ENCODE data around the gene CEBPZOS. TPM values are rescaled to one million over a fixed set of nuclear protein-coding genes. Genes with fewer than 3 reads are reported as not detected.
A peak's percentile ranks its signal among the peaks of the same experiment; 100 is the strongest.

Gene CEBPZOS
- total RNA-seq, 2 experiments from 2014 or later, result 29.3 to 33.2 TPM

DNA sequence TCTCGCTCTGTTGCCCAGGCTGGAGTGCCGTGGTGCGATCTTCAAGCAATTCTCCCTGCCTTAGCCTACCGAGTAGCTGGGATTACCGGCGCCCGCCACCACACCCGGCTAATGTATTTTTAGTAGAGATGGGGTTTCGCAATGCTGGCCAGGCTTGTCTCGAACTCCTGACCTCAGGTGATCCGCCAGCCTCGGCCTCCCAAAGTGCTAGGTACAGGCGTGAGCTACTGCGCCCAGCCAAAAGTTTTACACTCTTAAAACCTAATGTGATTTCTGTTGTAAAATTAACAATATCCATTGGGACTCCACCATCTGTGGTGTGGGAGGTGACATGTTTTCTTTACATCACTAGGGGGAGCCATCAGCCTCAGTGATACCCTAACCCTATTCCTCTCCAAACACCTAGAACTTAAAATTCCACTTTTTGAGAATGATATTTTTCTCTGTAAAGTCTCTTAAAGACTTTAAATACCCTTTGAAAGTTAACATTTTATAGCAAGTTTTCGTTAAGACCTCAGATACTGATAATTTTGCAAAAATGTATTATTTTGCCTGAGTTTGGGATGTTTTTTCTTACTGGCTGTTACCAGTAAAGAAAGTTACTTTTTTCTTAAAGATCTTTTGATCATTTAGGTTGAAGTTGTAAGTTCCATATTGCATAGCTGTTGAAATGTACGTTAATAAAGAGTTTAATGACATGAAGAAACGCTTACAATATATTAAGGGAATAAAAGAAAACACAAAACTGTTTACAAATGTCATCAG lies 27.9 kb upstream of the CEBPZOS start:
- peaks cover 2% of the 10 kb centered on the region for H3K4me1 Mint-ChIP-seq (ENCODE audit: low read depth)
- ChIA-PET CTCF (interaction anchor here (0.6 to 2.2 kb wide), 23 partner anchors 9 to 709 kb away, joined by 3 to 8 read pairs (median 4); partner anchors contain the start of gene EIF2AK2), POLR2A (no interaction called here)
- no peak overlapping the region for H3K4me3 Mint-ChIP-seq
- H3K9me3 Mint-ChIP-seq, result peaks cover 12% of the 10 kb centered on the region
- peaks cover 6% of the 10 kb centered on the region for H3K36me3 Mint-ChIP-seq
- intact Hi-C loops (cut with micrococcal nuclease), result loop anchor here (2.0 to 10.0 kb wide), 4 partner anchors 28 to 369 kb away; partner anchors contain the start of gene CEBPZOS
- DNase-seq, result peak; percentile 41
- no peak overlapping the region for H3K27ac Mint-ChIP-seq
- no peaks in the 10 kb centered on the region for H3K27me3 Mint-ChIP-seq

GRCh38 chr2:37171624-37171950 lies 24.7 kb upstream of the CEBPZOS start:
- no peak for DNase-seq
- no peaks in the 10 kb centered on the region for H3K36me3 Mint-ChIP-seq
- CTCF ChIA-PET, result interaction anchor here (0.9 kb wide), 1 partner anchor 224 kb away, joined by 5 read pairs; no protein-coding TSS in a partner anchor
- peaks cover 2% of the 10 kb centered on the region for H3K4me1 Mint-ChIP-seq (ENCODE audit: low read depth)
- no peaks in the 10 kb centered on the region for H3K27me3 Mint-ChIP-seq
- POLR2A ChIA-PET, result no interaction called here
- no peak overlapping the region for H3K27ac Mint-ChIP-seq
- intact Hi-C loops (cut with micrococcal nuclease), result no loop called here
- H3K9me3 Mint-ChIP-seq, result no peaks in the 10 kb centered on the region
- no peak overlapping the region for H3K4me3 Mint-ChIP-seq

DNA sequence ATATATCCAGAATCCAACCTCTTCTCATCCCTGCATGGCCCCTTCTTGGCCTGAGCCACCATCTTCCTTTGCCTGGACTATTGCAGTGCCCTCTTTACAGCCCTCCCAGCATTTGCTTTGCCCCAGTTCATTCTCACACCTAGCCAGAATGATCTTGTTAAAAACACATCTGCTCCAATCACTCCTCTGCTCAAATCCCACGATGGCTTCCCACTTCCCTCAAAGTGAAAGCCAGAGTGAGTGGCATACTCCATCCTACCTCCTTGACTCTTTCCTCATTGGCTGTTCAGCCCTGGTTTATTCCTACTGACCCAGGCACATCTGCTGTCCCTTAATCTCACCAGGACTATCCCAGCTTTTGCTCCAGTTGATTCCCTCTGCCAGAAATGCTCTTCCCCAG lies 22.6 kb upstream of the CEBPZOS start:
- no peaks in the 10 kb centered on the region for H3K36me3 Mint-ChIP-seq
- intact Hi-C loops (cut with micrococcal nuclease), result no loop called here
- H3K4me3 Mint-ChIP-seq, result no peak overlapping the region
- no peak for DNase-seq
- ChIA-PET POLR2A (no interaction called here), CTCF (no interaction called here)
- H3K4me1 Mint-ChIP-seq (ENCODE audit: low read depth), result no peaks in the 10 kb centered on the region
- H3K9me3 Mint-ChIP-seq, result no peaks in the 10 kb centered on the region
- H3K27me3 Mint-ChIP-seq, result no peaks in the 10 kb centered on the region
- H3K27ac Mint-ChIP-seq, result no peak overlapping the region

GRCh38 chr2:37180006-37180639 lies 16.2 kb upstream of the CEBPZOS start:
- Mint-ChIP-seq H3K4me1 (ENCODE audit: low read depth) (no peaks in the 10 kb centered on the region), H3K27ac (no peak overlapping the region), H3K27me3 (peaks cover 9% of the 10 kb centered on the region), H3K36me3 (no peaks in the 10 kb centered on the region), H3K9me3 (no peaks in the 10 kb centered on the region), H3K4me3 (no peak overlapping the region)
- ChIA-PET CTCF (interaction anchor here (0.6 kb wide), 1 partner anchor 22 kb away, joined by 5 read pairs; no protein-coding TSS in a partner anchor), POLR2A (interaction anchor here (0.8 kb wide), 1 partner anchor 38 kb away, joined by 3 read pairs; no protein-coding TSS in a partner anchor)
- intact Hi-C loops (cut with micrococcal nuclease), result no loop called here
- DNase-seq, result no peak

GRCh38 chr2:37180640-37181039 lies 15.7 kb upstream of the CEBPZOS start:
- POLR2A ChIA-PET, result interaction anchor here (0.8 kb wide), 1 partner anchor 38 kb away, joined by 3 read pairs; no protein-coding TSS in a partner anchor
- Mint-ChIP-seq H3K9me3 (no peaks in the 10 kb centered on the region), H3K27ac (no peak overlapping the region), H3K4me3 (no peak overlapping the region), H3K27me3 (peaks cover 9% of the 10 kb centered on the region), H3K4me1 (ENCODE audit: low read depth) (no peaks in the 10 kb centered on the region), H3K36me3 (no peaks in the 10 kb centered on the region)
- intact Hi-C loops (cut with micrococcal nuclease), result no loop called here
- CTCF ChIA-PET, result no interaction called here
- no peak for DNase-seq

- intact Hi-C loops (cut with micrococcal nuclease), result no loop called here
- ChIA-PET POLR2A (interaction anchor here (0.7 kb wide), 1 partner anchor 672 kb away, joined by 3 read pairs; no protein-coding TSS in a partner anchor), CTCF (interaction anchor here (1.0 kb wide), 1 partner anchor 14 kb away, joined by 5 read pairs; no protein-coding TSS in a partner anchor)
- Mint-ChIP-seq H3K27me3 (peaks cover 9% of the 10 kb centered on the region), H3K36me3 (no peaks in the 10 kb centered on the region), H3K4me1 (ENCODE audit: low read depth) (no peaks in the 10 kb centered on the region), H3K9me3 (no peaks in the 10 kb centered on the region), H3K27ac (no peak overlapping the region), H3K4me3 (no peak overlapping the region)
- no peak for DNase-seq
Measured at GRCh38 chr2:37181726-37182684, 14.3 kb upstream of the CEBPZOS start.

DNA sequence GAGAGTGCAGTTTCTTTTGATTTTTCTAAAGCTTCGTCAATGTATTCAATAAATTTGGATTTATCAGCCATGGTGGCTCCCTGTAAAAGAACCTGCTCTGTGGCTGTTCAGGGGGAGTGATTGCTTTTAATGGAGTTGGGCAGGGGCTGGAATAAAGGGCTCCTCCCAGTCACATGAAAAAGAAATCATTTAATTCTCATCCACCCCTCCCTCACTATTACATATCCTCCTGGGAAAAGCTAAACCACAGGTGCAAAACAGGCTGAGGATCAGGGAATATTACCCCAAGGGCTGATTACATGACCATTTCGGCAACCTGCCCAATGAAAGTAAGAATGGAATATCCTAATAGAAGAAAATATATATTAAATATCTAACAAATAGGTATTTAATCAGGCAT lies 7.7 kb upstream of the CEBPZOS start, which contains the start of gene SULT6B1:
Gene SULT6B1 (minus strand): TSS at position 101 of the 400 bp plus-strand sequence. CDS start 30 bp downstream, at position 71.
- Mint-ChIP-seq H3K9me3 (no peaks in the 10 kb centered on the region), H3K4me3 (no peak within 1 kb of the TSS), H3K4me1 (ENCODE audit: low read depth) (peaks cover 2% of the 10 kb centered on the region), H3K27ac (no peak within 1 kb of the TSS), H3K36me3 (no peaks in the 10 kb centered on the region), H3K27me3 (peaks cover 6% of the 10 kb centered on the region)
- intact Hi-C loops (cut with micrococcal nuclease), result loop anchor here (5.0 kb wide), 1 partner anchor 464 kb away; no protein-coding TSS in a partner anchor
- DNase-seq, result no peak
- CTCF ChIA-PET, result no interaction called here
- POLR2A ChIA-PET, result interaction anchor here (1.3 kb wide), 1 partner anchor 43 kb away, joined by 3 read pairs; the partner anchor contains the start of genes CEBPZ and NDUFAF7

- Mint-ChIP-seq H3K4me3 (no peak overlapping the region), H3K27me3 (peaks cover 6% of the 10 kb centered on the region), H3K36me3 (no peaks in the 10 kb centered on the region), H3K9me3 (no peaks in the 10 kb centered on the region), H3K27ac (no peak overlapping the region), H3K4me1 (ENCODE audit: low read depth) (peaks cover 2% of the 10 kb centered on the region)
- POLR2A ChIA-PET, result interaction anchor here (1.3 kb wide), 1 partner anchor 42 kb away, joined by 3 read pairs; the partner anchor contains the start of genes CEBPZ and NDUFAF7
- intact Hi-C loops (cut with micrococcal nuclease), result loop anchor here (5.0 kb wide), 1 partner anchor 463 kb away; no protein-coding TSS in a partner anchor
- DNase-seq, result peak; percentile 24
- CTCF ChIA-PET, result interaction anchor here (1.3 kb wide), 1 partner anchor 20 kb away, joined by 4 read pairs; no protein-coding TSS in a partner anchor
Measured at GRCh38 chr2:37189452-37190153, 6.7 kb upstream of the CEBPZOS start.

DNA sequence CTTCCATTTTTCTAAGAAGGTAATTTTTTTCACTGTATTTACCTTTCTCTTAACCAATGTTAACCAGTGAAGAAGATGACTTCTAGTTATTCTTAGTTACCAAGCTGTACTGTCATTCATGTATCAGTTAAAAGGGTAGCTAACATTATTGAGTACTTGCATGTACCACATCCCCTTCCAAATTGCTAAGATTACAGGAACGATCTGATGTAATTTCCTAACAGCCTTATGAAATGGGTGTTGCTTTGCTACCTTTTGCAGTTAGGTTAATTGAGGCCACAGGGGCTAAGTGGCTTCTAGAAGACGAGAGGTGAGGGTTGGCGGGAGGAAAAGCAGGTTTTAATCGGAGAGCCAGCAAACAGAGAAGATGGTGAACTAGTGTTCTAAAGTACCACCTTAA lies 6.0 kb upstream of the CEBPZOS start:
- peaks cover 6% of the 10 kb centered on the region for H3K27me3 Mint-ChIP-seq
- H3K9me3 Mint-ChIP-seq, result no peaks in the 10 kb centered on the region
- intact Hi-C loops (cut with micrococcal nuclease), result no loop called here
- H3K36me3 Mint-ChIP-seq, result no peaks in the 10 kb centered on the region
- H3K4me3 Mint-ChIP-seq, result no peak overlapping the region
- no peak for DNase-seq
- CTCF ChIA-PET, result interaction anchor here (1.3 kb wide), 1 partner anchor 21 kb away, joined by 4 read pairs; no protein-coding TSS in a partner anchor
- no peak overlapping the region for H3K27ac Mint-ChIP-seq
- H3K4me1 Mint-ChIP-seq (ENCODE audit: low read depth), result peaks cover 3% of the 10 kb centered on the region
- POLR2A ChIA-PET, result no interaction called here

- CTCF ChIA-PET, result no interaction called here
- POLR2A ChIA-PET, result interaction anchor here (0.6 kb wide), 1 partner anchor 197 kb away, joined by 4 read pairs; no protein-coding TSS in a partner anchor
Measured at GRCh38 chr2:37191253-37191652, 5.0 kb upstream of the CEBPZOS start.

GRCh38 chr2:37191747-37192146 lies 4.5 kb upstream of the CEBPZOS start:
- intact Hi-C loops (cut with micrococcal nuclease), result no loop called here
- H3K27me3 Mint-ChIP-seq, result peaks cover 8% of the 10 kb centered on the region
- no peak overlapping the region for H3K27ac Mint-ChIP-seq
- H3K4me3 Mint-ChIP-seq, result no peak overlapping the region
- ChIA-PET POLR2A (no interaction called here), CTCF (no interaction called here)
- H3K36me3 Mint-ChIP-seq, result peaks cover 4% of the 10 kb centered on the region
- H3K9me3 Mint-ChIP-seq, result no peaks in the 10 kb centered on the region
- peaks cover 8% of the 10 kb centered on the region for H3K4me1 Mint-ChIP-seq (ENCODE audit: low read depth)
- no peak for DNase-seq

More at GRCh38 chr2:37191253-37191652, 5.0 kb upstream of the CEBPZOS start:
- Mint-ChIP-seq H3K27me3 (peaks cover 7% of the 10 kb centered on the region), H3K9me3 (no peaks in the 10 kb centered on the region), H3K27ac (no peak overlapping the region), H3K4me1 (ENCODE audit: low read depth) (peaks cover 6% of the 10 kb centered on the region), H3K36me3 (peaks cover 1% of the 10 kb centered on the region), H3K4me3 (no peak overlapping the region)
- intact Hi-C loops (cut with micrococcal nuclease), result no loop called here
- DNase-seq, result no peak

Measured in activated CD4-positive, alpha-beta memory T cell treated with anti-CD3 and anti-CD28 coated beads for 36 hours (primary cell).